ENCODE data around the gene CCL21.

CCL21 gene

DNA sequence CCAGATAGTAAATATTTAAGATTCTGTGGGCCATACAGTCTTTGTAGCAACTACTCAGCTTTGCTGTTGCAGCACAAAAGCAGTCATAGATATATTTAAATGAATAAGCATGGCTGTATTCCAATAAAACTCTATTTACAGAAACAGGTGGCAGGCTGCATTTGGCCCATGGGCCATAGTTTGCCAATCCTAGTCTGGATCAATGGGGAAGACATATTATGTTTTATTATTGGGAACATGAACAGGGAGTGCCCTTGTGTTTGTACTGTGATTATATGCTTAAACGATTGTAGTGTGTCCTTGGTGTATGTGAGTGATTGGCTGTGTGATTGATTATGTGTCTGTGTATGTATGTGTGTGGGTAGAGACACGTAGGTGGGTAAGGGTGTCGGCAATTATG lies 35.5 kb downstream of the CCL21 start:
- Histone ChIP-seq H3K4me1 (no peaks in the 10 kb centered on the region), H3K36me3 (replicated peaks) (no peaks in the 10 kb centered on the region; the same call in 1 of the 2 replicates), H3K27me3 (ENCODE audit: low read depth) (no peaks in the 10 kb centered on the region), H3K4me3 (no peak overlapping the region), H3K9me3 (no peaks in the 10 kb centered on the region)
- in situ Hi-C loops (cut with MboI; ENCODE audit: low sequenced_read_pairs), result no loop called here
- DNase-seq (ENCODE audit: low spot score in 2 of 2), result no peak

DNA sequence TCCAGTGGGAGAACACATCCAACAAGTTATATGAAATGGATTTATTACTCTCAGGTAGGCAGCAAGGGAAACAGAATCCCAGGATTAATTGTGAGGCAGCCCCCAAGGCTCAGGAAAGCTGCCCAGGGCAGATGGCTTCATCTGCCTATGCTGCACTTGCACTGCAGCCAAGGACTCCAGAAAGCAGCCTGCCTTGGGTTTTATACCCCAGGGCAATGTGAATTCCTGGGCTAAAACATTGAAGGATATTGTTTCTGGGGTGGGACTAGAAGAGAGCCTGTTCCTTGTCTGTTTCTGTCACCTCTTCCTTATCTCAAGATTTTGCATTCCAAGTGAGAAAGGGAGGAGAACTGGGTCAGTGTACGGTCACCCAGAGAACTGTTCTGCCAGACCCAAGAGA lies 38.6 kb downstream of the CCL21 start:
- Histone ChIP-seq H3K36me3 (replicated peaks) (no peaks in the 10 kb centered on the region; the same call in 1 of the 2 replicates), H3K4me1 (no peaks in the 10 kb centered on the region), H3K4me3 (no peak overlapping the region), H3K27me3 (ENCODE audit: low read depth) (no peaks in the 10 kb centered on the region), H3K9me3 (no peaks in the 10 kb centered on the region)
- in situ Hi-C loops (cut with MboI; ENCODE audit: low sequenced_read_pairs), result no loop called here
- no peak for DNase-seq (ENCODE audit: low spot score in 2 of 2)

- in situ Hi-C loops (cut with MboI; ENCODE audit: low sequenced_read_pairs), result no loop called here
These were observed 40.0 kb downstream of the CCL21 start for GRCh38 chr9:34669809-34670562.

DNA sequence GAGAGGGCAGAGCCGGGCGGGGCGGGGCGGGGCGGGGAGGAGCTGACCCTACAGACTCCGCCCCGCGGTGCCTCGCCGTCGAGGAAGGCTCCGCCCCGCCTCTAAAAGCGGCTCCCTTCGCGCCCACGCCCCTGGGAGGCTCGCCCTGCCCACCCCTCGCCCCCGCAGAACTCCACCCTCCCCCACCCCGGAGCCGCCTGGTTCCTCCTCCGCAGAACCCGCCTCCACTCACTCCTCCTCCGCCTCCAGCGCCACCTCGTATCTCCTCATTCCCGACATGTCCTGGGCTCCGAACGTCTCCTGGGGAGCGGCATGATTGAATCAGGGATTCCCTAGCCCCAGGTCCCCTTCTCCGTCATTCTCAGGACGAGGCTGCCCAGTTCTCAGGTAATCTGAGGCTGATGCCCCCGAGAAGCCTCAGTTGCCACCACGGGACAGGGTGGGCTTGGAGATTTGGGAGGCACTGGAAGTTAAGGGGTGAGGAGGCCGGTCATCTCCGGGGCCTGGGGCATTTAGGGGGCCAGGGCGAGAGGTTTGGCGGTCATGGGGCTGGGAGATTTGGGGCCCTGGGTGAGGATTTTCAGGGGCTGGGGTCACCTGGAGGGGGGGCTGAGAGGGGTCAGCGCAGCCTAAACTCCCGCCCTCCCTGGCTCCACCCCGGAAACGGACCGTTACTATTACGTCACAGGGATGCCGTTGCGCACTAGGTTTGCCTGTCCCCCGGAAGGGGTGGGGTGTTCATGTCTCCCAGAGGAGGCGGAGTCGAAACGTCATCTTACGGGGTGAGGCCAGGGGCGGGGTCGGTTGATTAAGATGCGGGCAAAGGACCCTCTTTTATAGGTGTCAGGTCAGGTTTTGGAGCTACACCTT lies 44.3 kb downstream of the CCL21 start:
- no peaks in the 10 kb centered on the region for H3K9me3 ChIP-seq
- peak overlapping the region; percentile 81 for H3K4me3 ChIP-seq
- H3K27me3 ChIP-seq (ENCODE audit: low read depth), result no peaks in the 10 kb centered on the region
- H3K4me1 ChIP-seq, result peaks cover 7% of the 10 kb centered on the region
- H3K36me3 ChIP-seq (replicated peaks), result no peaks in the 10 kb centered on the region
- peak; percentile 92 to 97 for DNase-seq (ENCODE audit: low spot score in 2 of 2)
- in situ Hi-C loops (cut with MboI; ENCODE audit: low sequenced_read_pairs), result no loop called here

More at GRCh38 chr9:34669809-34670562, 40.0 kb downstream of the CCL21 start:
- peaks cover under 1% of the 10 kb centered on the region for H3K4me1 ChIP-seq
- no peak overlapping the region for H3K4me3 ChIP-seq
- H3K9me3 ChIP-seq, result no peaks in the 10 kb centered on the region
- H3K27me3 ChIP-seq (ENCODE audit: low read depth), result no peaks in the 10 kb centered on the region
- no peaks in the 10 kb centered on the region; the same call in 1 of the 2 replicates for H3K36me3 ChIP-seq (replicated peaks)
- DNase-seq (ENCODE audit: low spot score in 2 of 2), result no peak

- no peaks in the 10 kb centered on the region for H3K27me3 ChIP-seq (ENCODE audit: low read depth)
- in situ Hi-C loops (cut with MboI; ENCODE audit: low sequenced_read_pairs), result no loop called here
- no peaks in the 10 kb centered on the region for H3K9me3 ChIP-seq
- DNase-seq (ENCODE audit: low spot score in 2 of 2), result no peak
- H3K36me3 ChIP-seq (replicated peaks), result no peaks in the 10 kb centered on the region
- H3K4me3 ChIP-seq, result peak overlapping the region; percentile 31
- H3K4me1 ChIP-seq, result peaks cover 7% of the 10 kb centered on the region
These were observed 44.9 kb downstream of the CCL21 start for GRCh38 chr9:34665067-34665380.

DNA sequence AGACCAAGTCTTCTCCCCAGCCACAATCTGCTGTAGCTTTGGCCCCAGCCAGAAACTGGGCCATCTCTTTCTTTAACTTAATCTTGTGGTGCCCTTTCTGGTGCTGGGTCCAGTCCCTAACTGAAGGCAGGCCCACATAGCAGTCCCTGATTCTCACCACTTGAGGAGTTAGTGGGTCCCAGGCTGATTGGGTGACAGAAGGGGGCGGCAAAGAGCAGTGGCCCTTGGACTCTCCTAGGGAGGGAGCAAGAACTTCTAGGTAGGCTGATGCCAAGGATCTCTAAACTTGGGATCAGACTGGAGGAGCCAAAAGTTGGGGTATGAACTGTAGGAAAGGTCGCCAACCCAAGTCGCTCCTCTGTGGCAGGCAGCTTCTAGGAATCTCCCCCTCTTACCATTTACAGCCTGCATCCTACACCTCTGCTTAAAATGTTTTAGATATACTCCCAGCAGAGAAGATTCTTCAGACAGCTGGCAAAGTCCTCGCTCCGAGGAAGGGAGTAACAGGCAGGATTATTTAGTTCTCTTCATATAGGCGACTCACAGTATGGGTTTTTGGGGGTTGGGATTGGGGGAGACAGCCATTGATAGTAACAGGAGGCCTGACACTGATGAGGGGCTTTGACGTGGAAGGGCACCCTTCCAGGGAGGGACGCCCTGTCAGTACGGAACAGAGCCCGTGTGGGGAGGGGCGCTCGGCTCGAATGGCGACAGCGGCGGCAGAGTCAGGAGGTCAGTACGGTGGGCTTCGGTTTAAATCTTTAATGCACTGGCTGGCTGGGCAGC lies 45.5 kb downstream of the CCL21 start:
- Histone ChIP-seq H3K9me3 (no peaks in the 10 kb centered on the region), H3K4me3 (peak overlapping the region; percentile 31), H3K4me1 (peaks cover 7% of the 10 kb centered on the region), H3K36me3 (replicated peaks) (no peaks in the 10 kb centered on the region), H3K27me3 (ENCODE audit: low read depth) (no peaks in the 10 kb centered on the region)
- in situ Hi-C loops (cut with MboI; ENCODE audit: low sequenced_read_pairs), result no loop called here
- peak; percentile 60 to 90 for DNase-seq (ENCODE audit: low spot score in 2 of 2)

DNA sequence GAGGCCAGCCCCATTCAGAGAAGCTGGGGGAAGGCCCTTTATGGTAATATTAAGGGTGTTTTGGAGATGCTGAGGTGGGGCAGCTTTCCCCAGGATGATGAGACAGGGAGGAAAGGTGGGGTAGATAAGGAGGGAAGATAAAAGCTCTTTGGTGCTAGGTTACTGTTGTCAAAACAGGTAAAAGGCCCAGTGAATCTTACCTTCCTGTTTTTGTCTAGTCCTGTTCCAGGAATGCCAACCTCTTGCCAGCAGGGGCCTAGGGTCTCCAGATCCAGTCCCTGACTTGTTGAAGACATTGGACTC lies 46.7 kb downstream of the CCL21 start:
- DNase-seq (ENCODE audit: low spot score in 2 of 2), result no peak
- no peak overlapping the region for H3K4me3 ChIP-seq
- in situ Hi-C loops (cut with MboI; ENCODE audit: low sequenced_read_pairs), result no loop called here

GRCh38 chr9:34662526-34663302 lies 47.2 kb downstream of the CCL21 start, which contains the start of gene CCL27:
Gene CCL27 (minus strand): TSS chr9:34662657. CDS start chr9:34662633, 24 bp downstream.
- peaks cover 7% of the 10 kb centered on the region for H3K4me1 ChIP-seq
- in situ Hi-C loops (cut with MboI; ENCODE audit: low sequenced_read_pairs), result no loop called here
- H3K9me3 ChIP-seq, result no peaks in the 10 kb centered on the region
- no peaks in the 10 kb centered on the region for H3K36me3 ChIP-seq (replicated peaks)
- H3K4me3 ChIP-seq, result no peak within 1 kb of the TSS
- no peaks in the 10 kb centered on the region for H3K27me3 ChIP-seq (ENCODE audit: low read depth)
- DNase-seq (ENCODE audit: low spot score in 2 of 2), result no peak

More for the DNA sequence above, 46.7 kb downstream of the CCL21 start:
- no peaks in the 10 kb centered on the region for H3K36me3 ChIP-seq (replicated peaks)
- H3K4me1 ChIP-seq, result peaks cover 7% of the 10 kb centered on the region
- H3K27me3 ChIP-seq (ENCODE audit: low read depth), result no peaks in the 10 kb centered on the region
- H3K9me3 ChIP-seq, result no peaks in the 10 kb centered on the region

- in situ Hi-C loops (cut with MboI; ENCODE audit: low sequenced_read_pairs), result no loop called here
- no peaks in the 10 kb centered on the region for H3K27me3 ChIP-seq (ENCODE audit: low read depth)
- H3K4me3 ChIP-seq, result no peak overlapping the region
- H3K36me3 ChIP-seq (replicated peaks), result no peaks in the 10 kb centered on the region
- no peak for DNase-seq (ENCODE audit: low spot score in 2 of 2)
- H3K4me1 ChIP-seq, result peaks cover 4% of the 10 kb centered on the region
- no peaks in the 10 kb centered on the region for H3K9me3 ChIP-seq
These were observed 50.2 kb downstream of the CCL21 start for GRCh38 chr9:34659592-34660253.

Measured in HAP-1 (cell line).